CD4-positive, alpha-beta T cell treated with Interleukin-17A for 4 hours (primary cell): ENCODE measurements around the gene KLHL34.

Source experiments
- DNase-seq: peaks from one replicate; pipeline ENCODE4 v3.0.0-alpha.2; 2020; ENCODE audit warnings: mixed read lengths

Gene KLHL34, protein sequence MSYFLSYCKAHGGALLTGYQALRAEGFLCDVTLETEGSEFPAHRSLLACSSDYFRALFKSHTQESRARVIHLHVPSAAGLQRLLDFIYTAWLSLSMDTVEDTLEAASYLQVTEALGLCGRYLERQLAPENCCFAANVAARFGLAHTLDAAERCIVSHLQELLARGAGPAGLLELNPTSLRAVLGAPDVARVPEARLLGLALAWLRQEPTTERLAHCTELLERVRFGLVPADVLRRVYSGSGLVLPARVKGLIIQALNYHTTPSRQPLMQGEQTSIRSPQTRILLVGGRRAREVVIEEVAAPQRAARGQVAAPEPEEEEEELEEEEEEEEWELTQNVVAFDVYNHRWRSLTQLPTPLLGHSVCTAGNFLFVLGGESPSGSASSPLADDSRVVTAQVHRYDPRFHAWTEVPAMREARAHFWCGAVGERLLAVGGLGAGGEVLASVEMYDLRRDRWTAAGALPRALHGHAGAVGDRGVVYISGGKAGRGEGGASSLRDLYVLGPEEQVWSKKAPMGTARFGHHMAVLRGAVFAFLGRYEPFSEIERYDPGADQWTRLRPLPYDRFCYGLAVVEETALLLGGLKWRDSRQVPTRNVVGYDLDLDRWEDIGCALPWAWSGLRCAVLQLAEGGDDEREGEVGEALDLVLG

DNA sequence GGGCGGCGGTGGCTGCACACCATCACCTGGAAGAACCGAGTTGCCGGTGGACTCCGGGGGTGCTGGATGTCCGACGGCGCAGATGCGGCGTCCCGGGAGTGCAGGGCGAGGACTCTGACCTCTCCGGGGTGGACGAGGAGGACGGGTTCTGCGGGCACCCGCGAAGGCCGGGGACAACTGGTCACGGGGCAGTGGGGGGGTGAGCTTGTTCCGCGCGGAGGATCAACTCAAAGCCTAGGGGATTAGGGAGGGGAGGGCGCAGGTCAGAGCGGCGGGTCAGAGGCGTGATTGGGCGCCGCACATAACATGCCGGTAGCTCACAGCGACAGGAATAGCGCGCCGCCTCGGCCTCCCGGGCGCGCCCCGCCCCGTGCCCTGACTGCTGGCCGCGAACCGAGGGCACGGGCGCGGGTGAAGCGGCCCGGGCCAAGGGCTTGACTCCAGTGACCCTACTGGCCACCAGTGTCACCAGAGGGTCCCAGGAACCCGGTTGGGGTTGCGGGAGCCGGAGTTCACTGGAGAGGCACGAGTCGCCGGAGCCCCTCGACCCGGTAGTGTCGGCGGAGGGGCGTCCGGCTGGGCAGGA, at the start of gene KLHL34:
Gene KLHL34 (minus strand): TSS at position 179 of the 586 bp plus-strand sequence. CDS start 542 bp downstream, outside the sequence.
- DNase-seq: peak; percentile 45

DNA sequence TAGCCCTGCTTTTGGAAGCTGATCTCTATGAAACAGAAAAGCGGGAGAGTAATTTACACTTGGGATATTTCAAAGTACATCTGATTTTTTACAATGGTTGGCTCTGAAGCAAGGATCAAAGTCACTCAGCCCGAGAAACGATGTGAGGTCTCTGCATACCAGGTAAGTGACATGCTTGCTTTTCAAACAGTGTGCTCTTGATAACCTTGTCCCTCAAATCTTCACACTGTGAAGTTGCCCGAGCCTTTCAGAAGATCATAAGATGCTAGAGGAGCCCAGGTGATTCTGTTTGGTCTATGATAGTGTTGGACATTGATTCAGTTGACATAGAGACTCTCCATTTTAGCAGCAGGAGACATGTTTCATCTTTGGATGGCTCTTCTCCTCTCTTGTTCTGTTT, 47.1 kb upstream of the KLHL34 start:
- no peak for DNase-seq

DNA sequence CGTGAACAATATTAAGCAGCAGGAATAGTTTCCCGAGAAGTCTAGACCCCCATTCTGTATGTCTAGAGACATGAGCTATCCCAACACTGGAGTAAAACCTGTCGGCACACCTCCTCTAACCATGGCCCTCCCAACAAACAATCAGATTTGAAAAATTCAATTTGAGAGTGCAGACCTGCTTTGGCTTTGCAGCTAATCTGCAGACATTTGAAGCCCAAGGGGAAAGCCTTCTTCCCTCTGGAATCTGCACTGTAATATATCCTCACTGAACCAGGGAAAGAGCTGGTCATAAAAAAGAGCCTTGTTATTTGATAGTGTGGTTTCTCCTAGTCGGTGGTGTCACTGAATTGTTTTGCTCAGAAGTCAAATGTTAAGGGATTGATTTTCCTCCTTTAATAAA, 44.6 kb upstream of the KLHL34 start:
- DNase-seq: no peak

DNA sequence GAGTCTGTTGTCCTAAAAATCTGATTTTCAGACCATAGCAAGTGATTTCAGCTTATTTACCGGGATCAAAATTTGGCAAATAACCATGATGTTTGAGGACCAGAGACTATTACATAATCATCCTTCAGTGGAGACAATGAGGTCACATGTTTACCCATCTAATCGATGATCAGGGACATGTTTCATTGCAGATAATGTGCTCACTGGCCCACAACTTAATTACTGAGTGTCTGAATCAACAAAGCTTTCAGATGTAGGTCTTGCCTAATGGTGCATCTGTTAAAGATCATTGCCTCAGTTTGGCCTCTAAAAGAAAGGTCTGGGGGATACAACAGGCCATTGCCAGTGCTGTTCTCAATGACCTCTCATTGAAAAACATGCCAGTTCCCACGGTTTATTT, 42.8 kb upstream of the KLHL34 start:
- no peak for DNase-seq

DNA sequence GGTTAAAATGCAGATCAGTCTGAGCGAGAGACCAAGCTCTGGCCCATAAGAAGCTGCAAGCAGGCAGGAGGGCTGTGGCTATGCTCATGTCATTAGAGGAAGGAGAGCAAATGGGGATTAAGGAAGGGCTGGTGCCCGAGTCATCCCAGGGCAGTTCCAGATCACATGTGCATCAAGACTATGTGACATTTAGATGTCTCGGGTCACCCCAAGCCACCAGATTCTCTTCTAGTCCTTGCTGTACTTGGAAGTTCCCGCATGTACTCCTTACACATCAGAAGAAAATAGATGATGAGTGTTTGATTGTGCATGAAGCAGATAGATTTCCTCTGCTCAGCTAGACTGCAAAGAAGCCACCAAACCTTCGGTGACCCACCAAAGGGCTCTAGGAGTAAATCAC, 42.1 kb upstream of the KLHL34 start:
- DNase-seq: no peak

DNA sequence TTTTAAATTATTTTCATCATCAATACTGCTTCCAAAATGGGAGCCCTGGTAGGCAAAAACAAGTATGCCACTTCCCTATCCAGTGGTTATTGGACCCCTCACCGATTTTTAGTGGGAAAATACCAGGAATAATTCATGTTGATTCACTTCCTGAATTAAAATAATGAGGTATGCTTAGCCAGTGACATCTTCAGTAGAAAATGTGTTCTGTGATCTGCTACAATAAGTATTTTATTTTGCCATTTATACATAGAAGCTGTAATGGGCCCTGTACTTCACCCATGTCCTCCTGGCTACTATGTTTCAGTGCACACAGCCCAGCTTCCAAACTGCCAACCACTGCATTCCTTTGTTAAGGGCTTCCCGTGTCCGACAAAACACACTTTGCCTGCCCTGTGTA, 41.0 kb upstream of the KLHL34 start:
- DNase-seq: no peak

DNA sequence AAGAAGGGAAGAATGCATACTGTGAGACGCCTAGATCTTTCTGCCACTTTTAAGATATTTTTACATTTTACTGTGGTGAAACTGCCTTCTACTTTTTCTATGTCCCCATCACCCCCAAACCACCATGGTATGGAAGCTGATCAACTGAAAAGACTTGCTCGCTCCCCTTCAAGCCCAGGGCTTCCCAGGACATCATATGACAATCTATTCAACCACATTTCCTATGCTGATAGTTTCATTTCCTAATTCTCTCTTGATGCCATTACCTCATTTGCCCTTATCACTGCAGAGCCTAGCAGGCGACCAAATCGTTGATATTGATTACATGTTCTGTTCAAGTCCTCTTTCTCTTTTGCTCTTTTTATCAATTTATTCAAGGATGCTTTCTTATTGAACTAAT, 40.1 kb upstream of the KLHL34 start:
- DNase-seq: no peak

DNA sequence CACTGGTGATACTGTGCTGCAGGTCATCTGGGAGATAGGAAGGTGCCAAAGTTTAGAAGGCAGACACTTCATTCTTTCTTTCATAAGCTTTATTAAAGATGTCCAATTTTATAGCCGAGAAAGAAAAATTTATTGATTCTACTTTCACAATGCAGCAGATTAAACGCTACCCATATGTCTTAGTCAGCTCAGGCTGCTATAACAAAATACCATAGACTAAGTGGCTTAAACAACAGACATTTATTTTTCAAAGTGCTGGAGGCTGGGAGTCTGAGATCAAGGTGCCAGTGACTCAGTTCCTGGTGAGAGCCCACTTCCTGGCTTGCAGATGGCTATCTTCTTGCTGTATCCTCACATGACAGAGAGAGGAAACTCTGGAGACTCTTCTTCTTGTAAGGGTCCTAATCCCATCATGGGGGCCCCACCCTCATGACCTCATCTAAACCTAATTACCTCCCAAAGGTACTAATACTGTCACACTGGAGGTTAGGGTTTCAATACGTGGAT, 33.4 kb upstream of the KLHL34 start:
- no peak for DNase-seq

DNA sequence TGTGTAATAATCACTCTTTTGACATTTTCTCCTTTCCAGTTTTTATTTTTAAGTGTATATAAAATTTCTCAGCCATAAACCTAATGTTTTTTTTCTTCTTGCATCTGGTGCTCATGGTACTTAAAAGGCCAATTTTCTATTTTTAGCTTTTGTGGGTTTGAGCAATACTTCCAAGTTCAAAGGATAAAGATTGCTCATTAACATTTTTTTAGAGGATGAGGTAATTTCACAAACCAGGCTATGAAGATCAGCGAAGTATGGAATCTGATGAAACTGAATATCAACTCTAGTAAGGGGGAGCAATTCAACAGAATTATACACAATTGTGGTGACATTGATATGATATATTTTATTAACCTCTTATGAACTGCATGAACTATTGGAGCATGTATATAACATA, 25.8 kb upstream of the KLHL34 start:
- DNase-seq: no peak

DNA sequence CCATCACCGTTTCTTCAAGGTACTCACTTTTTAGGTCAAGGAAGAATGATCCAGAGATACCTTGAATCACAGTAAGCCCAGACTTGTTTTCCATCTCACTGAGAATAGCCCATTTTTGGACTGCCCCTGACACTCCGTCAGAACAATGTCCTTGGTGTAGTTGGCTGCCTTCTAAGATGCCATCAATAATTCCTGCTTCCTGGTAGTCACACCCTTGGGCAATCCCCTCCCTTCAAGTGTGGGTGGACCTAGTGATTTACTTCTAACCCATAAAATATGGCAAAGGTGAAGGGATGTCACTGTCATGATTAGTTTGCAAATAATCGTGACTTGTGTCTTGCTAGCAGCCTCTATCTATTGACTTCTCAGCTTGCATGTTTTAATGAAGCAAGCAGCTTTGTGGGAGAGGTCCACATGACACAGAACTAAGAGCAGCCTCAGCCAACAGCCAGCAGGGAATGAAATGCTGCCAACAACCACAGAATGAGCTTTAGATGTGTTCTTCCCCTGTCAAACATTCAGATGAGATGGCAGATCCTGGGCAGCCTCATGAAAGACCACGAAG, 20.0 kb upstream of the KLHL34 start:
- DNase-seq: no peak

DNA sequence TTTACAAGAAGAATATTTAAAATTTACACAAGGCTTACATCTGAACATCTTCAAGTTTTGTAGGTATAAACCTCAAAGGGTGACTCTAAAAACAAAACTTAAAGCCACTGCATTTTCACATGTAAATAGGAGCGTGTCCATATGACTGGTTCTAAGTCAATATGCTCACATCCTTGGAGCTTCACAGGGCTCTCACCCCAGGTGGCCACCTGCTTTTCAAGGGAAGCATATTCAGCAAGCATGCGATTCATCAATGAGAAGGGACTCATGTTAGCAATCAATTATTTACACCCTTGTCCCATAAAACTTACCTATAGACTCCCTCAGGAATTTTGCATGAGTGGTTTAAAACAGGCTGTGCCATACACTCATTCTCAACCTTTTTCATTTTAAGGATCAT, 17.8 kb upstream of the KLHL34 start:
- DNase-seq: no peak

DNA sequence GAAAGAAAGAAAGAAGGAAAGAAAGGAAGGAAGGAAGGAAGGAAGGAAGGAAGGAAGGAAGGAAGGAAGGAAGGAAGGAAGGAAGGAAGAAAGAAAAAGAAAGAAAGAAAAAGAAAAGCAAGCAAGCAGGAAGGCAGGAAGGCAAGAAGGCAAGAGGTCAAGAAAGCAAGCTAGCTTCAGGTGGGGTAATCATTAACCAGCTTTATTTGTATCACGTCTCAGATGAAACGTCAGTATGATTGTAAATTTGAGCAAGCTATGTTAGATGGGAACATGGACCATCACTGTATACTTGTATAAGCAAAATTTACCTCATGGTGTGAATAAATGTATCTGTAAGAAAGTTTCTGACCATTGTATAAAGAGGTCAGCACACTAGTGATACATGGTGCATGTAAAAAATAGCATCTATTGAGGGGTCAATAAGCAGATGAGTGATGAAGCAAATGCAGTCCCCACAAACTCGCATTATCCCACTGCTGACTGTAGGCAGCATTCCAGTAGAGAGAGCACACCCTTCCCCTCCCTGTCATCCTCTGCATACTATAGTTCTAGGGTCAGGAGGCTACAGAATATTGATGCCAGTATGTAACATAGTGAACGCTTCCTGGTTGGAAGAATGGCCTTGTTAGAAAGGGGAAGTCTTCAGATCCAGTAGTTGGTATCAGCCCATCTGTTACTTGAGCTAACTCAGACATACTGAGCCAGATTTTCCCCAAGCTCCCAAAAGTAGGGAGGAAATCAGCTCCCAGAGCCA, 16.5 kb upstream of the KLHL34 start:
- no peak for DNase-seq

DNA sequence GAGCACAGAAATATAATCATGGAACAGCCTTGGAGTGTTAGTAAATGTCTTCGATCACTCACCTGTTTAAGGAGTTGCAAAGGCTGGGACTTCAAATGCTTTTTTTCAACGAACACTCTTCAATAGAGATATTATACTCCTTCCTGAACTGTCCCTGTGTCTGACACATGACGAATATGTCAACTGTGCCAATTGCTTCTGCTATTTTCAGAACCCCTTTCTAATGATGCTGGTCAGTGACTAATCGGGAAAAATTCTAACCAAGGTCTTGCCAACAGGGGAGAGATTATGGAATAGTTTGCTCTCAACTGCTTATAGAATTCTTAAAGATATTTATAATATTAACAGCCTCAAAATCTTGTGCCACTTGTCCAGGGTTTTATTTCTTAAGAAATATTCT, 8.5 kb upstream of the KLHL34 start:
- DNase-seq: no peak

DNA sequence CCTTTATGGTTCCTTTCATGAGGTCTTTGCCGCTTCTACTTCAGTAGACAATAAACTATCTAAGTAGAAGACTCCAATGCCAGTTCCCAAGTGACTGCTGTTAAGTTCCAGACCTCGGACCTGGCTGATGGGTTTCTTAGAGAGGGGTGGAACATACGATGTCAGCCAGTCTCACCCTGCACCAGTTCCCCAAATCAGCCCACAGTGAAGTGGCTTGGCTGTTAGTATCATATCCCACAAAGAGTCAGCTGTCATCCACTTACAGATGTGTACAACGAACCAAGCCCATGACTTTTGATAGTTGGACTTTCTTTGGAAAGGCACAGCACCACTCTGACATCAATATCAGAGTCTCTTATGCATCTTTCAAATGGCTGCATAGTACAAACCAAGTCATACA, 8.1 kb upstream of the KLHL34 start:
- no peak for DNase-seq

DNA sequence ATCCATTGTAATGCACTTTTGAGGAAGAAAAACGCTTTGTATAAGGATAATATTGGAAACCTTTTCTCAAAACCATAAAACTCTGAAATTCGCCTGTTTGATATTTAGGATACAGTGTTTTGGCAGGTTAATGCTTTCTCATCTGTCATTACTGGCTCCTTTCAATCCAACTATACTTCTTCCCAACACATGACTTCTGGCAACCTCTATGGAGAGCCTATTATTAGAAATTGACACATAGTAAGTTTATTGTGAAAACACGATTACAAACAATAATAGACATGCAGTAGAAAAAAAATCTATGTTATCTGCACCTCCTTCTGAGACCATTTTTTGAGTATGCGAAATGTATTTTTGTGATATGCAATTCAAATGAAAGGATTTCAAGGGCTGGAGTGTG, 4.6 kb upstream of the KLHL34 start:
- DNase-seq: no peak

DNA sequence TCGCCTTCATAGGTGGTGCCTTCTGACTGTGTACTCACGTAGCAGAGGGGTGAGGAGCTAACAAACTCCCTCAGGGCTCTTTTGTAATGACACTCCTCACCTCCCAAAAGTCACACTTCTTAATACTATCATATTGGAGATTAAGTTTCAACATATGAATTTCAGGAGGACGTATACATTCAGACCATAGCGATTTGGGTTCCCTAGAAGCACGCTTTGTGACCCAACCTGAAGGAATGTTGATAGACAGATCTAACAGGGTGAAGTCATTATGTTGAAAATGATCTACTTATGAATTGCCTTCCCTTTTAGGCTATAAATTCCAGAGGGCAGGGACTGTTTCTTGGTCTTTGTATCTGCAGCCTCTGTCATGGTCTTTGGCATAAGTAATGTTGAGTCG, 3.2 kb upstream of the KLHL34 start:
- DNase-seq: no peak

DNA sequence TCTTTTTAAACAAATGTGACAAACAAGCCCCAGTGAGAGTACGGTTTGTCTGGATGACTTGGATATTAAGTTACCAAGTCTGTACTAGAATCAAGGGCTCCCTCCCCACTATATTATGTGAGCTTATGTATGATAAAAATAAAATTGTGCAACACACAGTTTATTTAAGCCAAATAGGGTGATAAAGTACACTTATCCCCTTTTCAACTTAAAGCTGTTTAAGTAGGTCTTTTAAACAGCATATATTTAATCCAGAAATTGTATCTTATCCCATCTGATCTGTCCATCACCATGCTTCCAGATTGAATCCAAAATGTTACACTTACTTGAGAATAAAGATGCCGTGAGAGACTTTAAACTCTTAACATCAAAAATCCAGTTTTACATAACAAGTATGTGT, 2.0 kb upstream of the KLHL34 start:
- DNase-seq: no peak

DNA sequence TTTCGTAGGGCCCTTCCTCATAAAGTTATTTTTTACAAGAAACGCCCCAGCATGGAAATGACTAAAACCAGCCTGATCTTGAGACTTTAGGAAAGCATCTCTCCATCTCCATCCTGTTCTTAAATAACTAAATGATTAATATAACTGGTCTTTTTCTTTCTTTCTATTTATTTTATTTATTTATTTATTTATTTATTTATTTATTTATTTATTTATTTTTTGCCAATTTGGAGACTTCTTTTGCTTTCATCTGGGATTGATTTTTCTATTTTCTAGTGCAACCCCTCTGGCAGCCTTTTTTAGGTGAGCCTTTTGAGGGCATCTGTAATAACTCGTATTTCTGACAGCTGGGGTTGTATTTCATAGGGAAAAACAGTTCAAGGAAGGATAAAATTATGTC, 1.2 kb upstream of the KLHL34 start:
- DNase-seq: no peak

DNA sequence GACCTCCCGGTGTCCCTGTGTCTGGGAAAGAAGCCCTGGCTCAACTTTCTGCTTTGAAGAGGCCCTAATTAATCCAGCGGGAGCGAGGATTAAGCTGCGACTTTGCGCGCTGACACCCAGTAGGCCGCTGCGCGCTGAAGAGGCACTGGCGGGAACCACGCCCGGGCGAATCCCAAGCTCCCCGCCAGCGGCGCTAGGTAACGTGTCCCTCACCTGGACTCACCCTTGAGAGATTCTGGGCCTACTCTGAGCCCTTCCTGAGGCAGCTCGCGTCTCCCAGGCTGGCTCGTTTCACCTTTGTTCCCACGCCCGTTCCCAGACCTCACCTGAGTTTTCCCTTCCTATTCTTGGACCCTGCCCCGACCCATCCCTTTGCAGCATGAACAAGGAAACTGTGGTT, 616 bp upstream of the KLHL34 start:
- DNase-seq: peak; percentile 29

DNA sequence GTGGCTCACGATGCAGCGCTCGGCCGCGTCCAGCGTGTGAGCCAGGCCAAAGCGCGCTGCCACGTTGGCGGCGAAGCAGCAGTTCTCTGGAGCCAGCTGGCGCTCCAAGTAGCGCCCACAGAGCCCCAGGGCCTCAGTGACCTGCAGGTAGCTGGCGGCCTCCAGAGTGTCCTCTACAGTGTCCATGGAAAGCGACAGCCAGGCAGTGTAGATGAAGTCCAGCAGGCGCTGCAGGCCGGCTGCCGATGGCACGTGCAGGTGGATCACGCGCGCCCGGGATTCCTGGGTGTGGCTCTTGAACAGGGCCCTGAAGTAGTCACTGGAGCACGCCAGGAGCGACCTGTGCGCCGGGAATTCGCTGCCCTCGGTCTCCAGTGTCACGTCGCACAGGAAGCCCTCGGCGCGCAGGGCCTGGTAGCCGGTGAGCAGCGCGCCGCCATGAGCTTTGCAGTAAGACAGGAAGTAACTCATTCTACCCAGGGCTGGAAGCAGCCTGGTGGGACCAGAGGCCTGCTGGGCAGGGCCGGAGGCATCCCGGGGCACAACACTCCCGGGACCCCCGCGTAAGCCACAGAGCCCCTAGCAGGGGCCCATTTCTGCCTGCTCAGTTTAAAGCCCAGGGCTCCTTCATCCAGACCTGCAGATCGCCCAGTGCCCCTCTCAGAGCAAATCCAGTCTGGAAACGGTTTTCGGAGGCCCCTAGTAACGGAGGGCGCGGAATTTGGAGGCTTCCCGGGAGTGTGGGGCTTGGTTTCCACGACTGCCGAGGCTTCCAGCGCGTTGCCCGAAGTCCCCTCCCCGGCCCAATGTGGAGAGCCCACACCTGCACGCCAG, 595 bp downstream of the KLHL34 start:
- DNase-seq: peak; percentile 41

DNA sequence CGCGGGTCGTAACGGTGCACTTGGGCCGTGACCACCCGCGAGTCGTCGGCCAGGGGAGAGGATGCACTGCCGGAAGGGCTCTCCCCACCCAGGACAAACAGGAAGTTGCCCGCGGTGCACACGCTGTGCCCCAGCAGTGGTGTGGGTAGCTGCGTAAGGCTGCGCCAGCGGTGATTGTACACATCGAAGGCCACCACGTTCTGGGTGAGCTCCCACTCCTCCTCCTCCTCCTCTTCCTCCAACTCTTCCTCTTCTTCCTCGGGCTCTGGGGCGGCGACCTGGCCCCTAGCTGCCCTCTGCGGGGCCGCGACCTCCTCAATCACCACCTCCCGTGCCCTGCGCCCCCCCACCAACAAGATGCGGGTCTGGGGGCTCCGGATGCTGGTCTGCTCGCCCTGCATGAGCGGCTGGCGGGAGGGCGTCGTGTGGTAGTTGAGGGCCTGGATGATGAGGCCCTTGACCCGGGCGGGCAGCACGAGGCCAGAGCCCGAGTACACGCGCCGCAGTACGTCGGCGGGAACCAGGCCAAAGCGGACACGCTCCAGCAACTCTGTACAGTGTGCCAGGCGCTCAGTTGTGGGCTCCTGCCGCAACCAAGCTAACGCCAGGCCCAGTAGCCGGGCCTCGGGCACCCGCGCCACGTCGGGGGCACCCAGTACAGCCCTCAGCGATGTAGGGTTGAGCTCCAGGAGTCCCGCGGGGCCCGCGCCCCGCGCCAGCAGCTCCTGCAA, 1.4 kb downstream of the KLHL34 start:
- no peak for DNase-seq
